H9 (cell line): ENCODE measurements around the gene GCK. TPM values are rescaled to one million over a fixed set of nuclear protein-coding genes. Genes with fewer than 3 reads are reported as not detected.

ENCODE experiments used
- DNase-seq: peaks from one replicate; pipeline ENCODE4 v3.0.0-alpha.2; 2017
- H2AFZ ChIP-seq: one replicate; pipeline ENCODE4 v1.6.1; 2013; ENCODE audit warnings: mild to moderate bottlenecking, low read length, control low read depth, moderate library complexity
- H2AK5ac ChIP-seq: 2 replicates; pipeline ENCODE4 v1.6.1; 2013; ENCODE audit warnings: low read length, control low read depth, mixed read lengths; ENCODE audit not compliant: insufficient read length
- H2BK120ac ChIP-seq: one replicate; pipeline ENCODE4 v1.6.1; 2013; ENCODE audit warnings: low read depth, mild to moderate bottlenecking, low read length, control low read depth, inconsistent platforms; ENCODE audit not compliant: poor library complexity, severe bottlenecking
- H2BK12ac ChIP-seq: 2 replicates; pipeline ENCODE4 v1.6.1; 2013; ENCODE audit warnings: low read length, control low read depth, mixed read lengths, low read depth; ENCODE audit not compliant: insufficient read length
- H2BK15ac ChIP-seq: 2 replicates; pipeline ENCODE4 v1.6.1; 2013; ENCODE audit warnings: low read depth, low read length, control low read depth
- H2BK20ac ChIP-seq: one replicate; pipeline ENCODE4 v1.6.1; 2013; ENCODE audit warnings: low read depth, mild to moderate bottlenecking, low read length, control low read depth, inconsistent platforms; ENCODE audit not compliant: poor library complexity, severe bottlenecking
- H2BK5ac ChIP-seq: 2 replicates; pipeline ENCODE4 v1.6.1; 2013; ENCODE audit warnings: low read length, control low read depth, mixed read lengths; ENCODE audit not compliant: insufficient read length
- H3K14ac ChIP-seq: 2 replicates; pipeline ENCODE4 v1.6.1; 2013; ENCODE audit warnings: low read length, control low read depth; ENCODE audit not compliant: insufficient read depth
- H3K18ac ChIP-seq: 2 replicates; pipeline ENCODE4 v1.6.1; 2013; ENCODE audit warnings: low read depth, mild to moderate bottlenecking, mixed read lengths, low read length, control low read depth; ENCODE audit not compliant: insufficient read length
- H3K23ac ChIP-seq: 2 replicates; pipeline ENCODE4 v1.6.1; 2013; ENCODE audit warnings: low read length, control low read depth, mixed read lengths, low read depth; ENCODE audit not compliant: insufficient read length
- H3K23me2 ChIP-seq: 2 replicates; pipeline ENCODE4 v1.6.1; 2013; ENCODE audit warnings: low read depth, mild to moderate bottlenecking, mixed read lengths, low read length, control low read depth; ENCODE audit not compliant: insufficient read length, poor library complexity, severe bottlenecking
- H3K27ac ChIP-seq: 2 replicates; pipeline ENCODE4 v1.5.1; 2013; ENCODE audit warnings: low read length, control low read depth, mixed read lengths, low read depth; ENCODE audit not compliant: insufficient read length
- H3K27me3 ChIP-seq: 2 replicates; pipeline ENCODE4 v1.6.1; 2013; ENCODE audit warnings: low read length, control low read depth, inconsistent platforms; ENCODE audit not compliant: insufficient read depth
- H3K4ac ChIP-seq: 2 replicates; pipeline ENCODE4 v1.6.1; 2013; ENCODE audit warnings: low read depth, mild to moderate bottlenecking, control low read depth, inconsistent platforms, low read length, moderate library complexity
- H3K4me1 ChIP-seq: 2 replicates; pipeline ENCODE4 v1.6.1; 2013; ENCODE audit warnings: low read length, control low read depth, inconsistent platforms; ENCODE audit not compliant: insufficient read depth
- H3K4me2 ChIP-seq: 2 replicates; pipeline ENCODE4 v1.6.1; 2013; ENCODE audit warnings: low read length, control low read depth, mixed read lengths; ENCODE audit not compliant: insufficient read length, insufficient read depth
- H3K56ac ChIP-seq: 2 replicates; pipeline ENCODE4 v1.6.1; 2013; ENCODE audit warnings: low read depth, mild to moderate bottlenecking, mixed read lengths, low read length, control low read depth; ENCODE audit not compliant: insufficient read length
- H3K79me1 ChIP-seq: 2 replicates; pipeline ENCODE4 v1.6.1; 2013; ENCODE audit warnings: low read depth, mild to moderate bottlenecking, moderate library complexity, low read length, control low read depth, inconsistent platforms; ENCODE audit not compliant: insufficient read depth, poor library complexity, severe bottlenecking
- H3K79me2 ChIP-seq: 2 replicates; pipeline ENCODE4 v1.6.1; 2013; ENCODE audit warnings: low read length, control low read depth, inconsistent platforms; ENCODE audit not compliant: insufficient read depth
- H3K9ac ChIP-seq: 2 replicates; pipeline ENCODE4 v1.6.1; 2013; ENCODE audit warnings: low read length, control low read depth, mixed read lengths; ENCODE audit not compliant: insufficient read length; ENCODE audit errors: extremely low read depth
- H3K9me3 ChIP-seq: one replicate; pipeline ENCODE4 v1.6.1; 2013; ENCODE audit warnings: low read depth, low read length, inconsistent platforms; ENCODE audit not compliant: control insufficient read depth
- H3T11ph ChIP-seq: one replicate; pipeline ENCODE4 v1.6.1; 2013; ENCODE audit warnings: mild to moderate bottlenecking, low read length, control low read depth, inconsistent platforms
- H4K20me1 ChIP-seq: one replicate; pipeline ENCODE4 v1.6.1; 2013; ENCODE audit not compliant: control insufficient read depth, insufficient read length, insufficient read depth
- H4K5ac ChIP-seq: 2 replicates; pipeline ENCODE4 v1.6.1; 2013; ENCODE audit warnings: low read depth, mild to moderate bottlenecking, mixed read lengths, low read length, control low read depth; ENCODE audit not compliant: insufficient read length
- H4K8ac ChIP-seq: replicated peaks from 2 replicates; pipeline ENCODE4 v1.6.1; 2013; ENCODE audit warnings: low read length, control low read depth, mixed read lengths, low read depth; ENCODE audit not compliant: insufficient read length
- H4K91ac ChIP-seq: 2 replicates; pipeline ENCODE4 v1.6.1; 2013; ENCODE audit warnings: low read depth, mild to moderate bottlenecking, moderate library complexity, mixed read lengths, low read length, control low read depth; ENCODE audit not compliant: insufficient read length
- H3K27ac Mint-ChIP-seq, 3 experiments: 2 replicates in 2 of 3; 3 replicates in 1 of 3; pipeline ENCODE4 v1.8.0; 2020 to 2021; ENCODE audit warnings: mixed read lengths in 3 of 3, mild to moderate bottlenecking in 1 of 3, moderate library complexity in 1 of 3
- H3K27me3 Mint-ChIP-seq: 2 replicates; pipeline ENCODE4 v1.8.0; 2021; ENCODE audit warnings: low read depth, mild to moderate bottlenecking, moderate library complexity, mixed read lengths
- H3K36me3 Mint-ChIP-seq, 3 experiments: 2 replicates in 2 of 3; 3 replicates in 1 of 3; pipeline ENCODE4 v1.8.0; 2020 to 2021; ENCODE audit warnings: low read depth in 3 of 3, mixed read lengths in 3 of 3; ENCODE audit not compliant: insufficient read depth in 1 of 3
- H3K4me1 Mint-ChIP-seq, 2 experiments: 2 replicates each; pipeline ENCODE4 v1.8.0; 2020; ENCODE audit warnings: mixed read lengths in 2 of 2
- H3K4me3 Mint-ChIP-seq, 2 experiments: 2 replicates in 1 of 2; 3 replicates in 1 of 2; pipeline ENCODE4 v1.8.0; 2020 to 2021; ENCODE audit warnings: mild to moderate bottlenecking in 2 of 2, mixed read lengths in 2 of 2, moderate library complexity in 1 of 2
- H3K9me3 Mint-ChIP-seq, 2 experiments: 2 replicates in 1 of 2; 3 replicates in 1 of 2; pipeline ENCODE4 v1.8.0; 2020; ENCODE audit warnings: mild to moderate bottlenecking in 2 of 2, mixed read lengths in 2 of 2, moderate library complexity in 1 of 2
- CTCF ChIP-seq: fragments of 200-600 bp; sonication (generic); conservative IDR thresholded peaks from 3 replicates; pipeline ENCODE4 v1.8.0; 2021; ENCODE audit warnings: antibody characterized with exemption, mild to moderate bottlenecking
- WGBS: extraction: QIAGEN DNeasy Blood & Tissue Kit; methylation state at CpG from one replicate; pipeline ENCODE4 v1.1.7; 2013; ENCODE audit warnings: missing lambda C conversion rate, low lambda C conversion rate, mixed read lengths; ENCODE audit not compliant: insufficient read length; ENCODE audit errors: extremely low coverage; 5-methylcytosine and 5-hydroxymethylcytosine counted together
- total RNA-seq: library from RNA; stranded (reverse); gene quantifications from 2 replicates; pipeline ENCODE4 v1.2.1, GENCODE V29; 2021

Gene GCK
- total RNA-seq, 1 experiment from 2014 or later: 0.98 TPM

GRCh38 chr7:44188480-44189225, 586 bp downstream of the GCK start:
- Histone ChIP-seq H2BK120ac (no peak overlapping the region), H3K23ac (no peak overlapping the region), H3K79me1 (no peaks in the 10 kb centered on the region), H3K56ac (no peak overlapping the region), H3K27me3 (0 out of 2 replicates have a peak, but pooled peaks cover 2% of the 10 kb centered on the region), H3K4me2 (no peak overlapping the region), H4K20me1 (no peaks in the 10 kb centered on the region), H4K5ac (no peak overlapping the region), H2BK20ac (no peak overlapping the region), H4K91ac (no peak overlapping the region), H2BK12ac (no peak overlapping the region), H3K18ac (no peak overlapping the region), H3K14ac (no peak overlapping the region), H2AFZ (no peak overlapping the region), H2AK5ac (no peak overlapping the region), H3K9ac (no peak overlapping the region), H3K4me1 (no peaks in the 10 kb centered on the region), H4K8ac (no peak overlapping the region), H3K79me2 (no peaks in the 10 kb centered on the region), H3T11ph (no peak overlapping the region), H2BK15ac (no peak overlapping the region), H3K23me2 (no peaks in the 10 kb centered on the region), H3K27ac (no peak overlapping the region), H3K9me3 (no peaks in the 10 kb centered on the region), H3K4ac (no peak overlapping the region), H2BK5ac (no peak overlapping the region)
- WGBS: no CpG with 5 or more reads among the region's 16 CpGs
- Mint-ChIP-seq H3K9me3 (no peaks in the 10 kb centered on the region; a peak in 1 of 5 replicates), H3K4me1 (peaks cover 20 to 24% of the 10 kb centered on the region in 2 experiments), H3K27ac (peak overlapping the region in 1 of 3 experiments; percentile 45; a peak in 1 of 7 replicates), H3K4me3 (no peak overlapping the region), H3K36me3 (no peaks in the 10 kb centered on the region), H3K27me3 (peaks cover 11% of the 10 kb centered on the region)
- DNase-seq: no peak
- TF ChIP-seq CTCF: no peak
